ENCODE data around the gene HMGCS2.

The HMGCS2 gene

DNA sequence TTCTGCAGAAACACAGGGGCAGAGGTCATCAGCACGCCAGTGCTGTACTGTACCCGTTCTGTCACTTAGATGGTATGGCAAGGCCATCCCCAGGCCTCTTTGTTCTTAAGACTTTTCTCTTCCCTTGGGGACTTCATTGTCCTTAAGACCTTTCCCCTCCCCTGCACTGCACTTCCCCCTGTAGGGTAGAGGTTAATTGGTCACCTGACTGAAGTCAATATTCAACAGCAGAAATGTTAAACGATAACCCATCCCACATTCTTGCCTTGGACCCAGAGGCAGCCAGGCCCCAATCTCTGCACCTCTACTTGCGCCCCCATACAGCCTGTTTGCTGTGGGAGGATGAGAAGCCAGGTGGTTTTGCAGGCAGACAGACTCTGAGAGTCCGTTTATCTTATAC, 46.8 kb downstream of the HMGCS2 start:
- DNase-seq (ENCODE audit: low read depth): no peak
- no peak overlapping the region for H3K4me3 ChIP-seq (ENCODE audit: low read depth, low read length)
- TF ChIP-seq, protein P1, sequence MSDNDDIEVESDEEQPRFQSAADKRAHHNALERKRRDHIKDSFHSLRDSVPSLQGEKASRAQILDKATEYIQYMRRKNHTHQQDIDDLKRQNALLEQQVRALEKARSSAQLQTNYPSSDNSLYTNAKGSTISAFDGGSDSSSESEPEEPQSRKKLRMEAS (IDR thresholded peaks at IDR 0.05; ENCODE audit: low read depth, low read length): no peak
- no peak for TF ChIP-seq POLR2A (IDR thresholded peaks at IDR 0.05; ENCODE audit: extremely low read depth, insufficient read length)
- TF ChIP-seq, protein P2, sequence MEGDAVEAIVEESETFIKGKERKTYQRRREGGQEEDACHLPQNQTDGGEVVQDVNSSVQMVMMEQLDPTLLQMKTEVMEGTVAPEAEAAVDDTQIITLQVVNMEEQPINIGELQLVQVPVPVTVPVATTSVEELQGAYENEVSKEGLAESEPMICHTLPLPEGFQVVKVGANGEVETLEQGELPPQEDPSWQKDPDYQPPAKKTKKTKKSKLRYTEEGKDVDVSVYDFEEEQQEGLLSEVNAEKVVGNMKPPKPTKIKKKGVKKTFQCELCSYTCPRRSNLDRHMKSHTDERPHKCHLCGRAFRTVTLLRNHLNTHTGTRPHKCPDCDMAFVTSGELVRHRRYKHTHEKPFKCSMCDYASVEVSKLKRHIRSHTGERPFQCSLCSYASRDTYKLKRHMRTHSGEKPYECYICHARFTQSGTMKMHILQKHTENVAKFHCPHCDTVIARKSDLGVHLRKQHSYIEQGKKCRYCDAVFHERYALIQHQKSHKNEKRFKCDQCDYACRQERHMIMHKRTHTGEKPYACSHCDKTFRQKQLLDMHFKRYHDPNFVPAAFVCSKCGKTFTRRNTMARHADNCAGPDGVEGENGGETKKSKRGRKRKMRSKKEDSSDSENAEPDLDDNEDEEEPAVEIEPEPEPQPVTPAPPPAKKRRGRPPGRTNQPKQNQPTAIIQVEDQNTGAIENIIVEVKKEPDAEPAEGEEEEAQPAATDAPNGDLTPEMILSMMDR (IDR thresholded peaks at IDR 0.05; ENCODE audit: low read depth, low read length): no peak
- TF ChIP-seq MYC (IDR thresholded peaks at IDR 0.05; ENCODE audit: low read depth, low read length): no peak

DNA sequence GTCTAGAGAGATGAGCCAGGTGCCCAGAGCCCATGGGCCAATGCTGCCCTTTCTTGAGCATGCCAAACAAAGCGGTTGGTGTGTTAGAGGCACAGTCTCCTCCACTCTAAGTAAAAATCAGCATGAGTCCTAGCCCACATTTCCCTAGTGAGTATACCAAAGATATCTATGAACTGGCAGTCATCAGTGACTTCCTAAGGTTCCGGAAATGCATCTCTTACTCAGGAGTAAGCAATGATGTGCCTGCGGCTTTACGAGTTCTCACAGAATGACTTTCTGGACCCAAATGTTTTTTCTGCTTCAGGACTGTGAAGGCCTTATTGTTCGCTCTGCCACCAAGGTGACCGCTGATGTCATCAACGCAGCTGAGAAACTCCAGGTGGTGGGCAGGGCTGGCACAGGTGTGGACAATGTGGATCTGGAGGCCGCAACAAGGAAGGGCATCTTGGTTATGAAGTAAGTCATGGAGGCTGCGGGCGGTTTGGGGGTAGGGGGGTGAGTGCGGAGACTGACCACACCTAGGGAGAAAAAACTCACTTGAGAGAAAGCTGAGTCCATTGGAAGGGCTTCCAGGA, 47.8 kb downstream of the HMGCS2 start:
- TF ChIP-seq, protein P1 (IDR thresholded peaks at IDR 0.05; ENCODE audit: low read depth, low read length): no peak
- TF ChIP-seq MYC (IDR thresholded peaks at IDR 0.05; ENCODE audit: low read depth, low read length) (no peak), POLR2A (IDR thresholded peaks at IDR 0.05; ENCODE audit: extremely low read depth, insufficient read length) (no peak)
- TF ChIP-seq, protein P2 (IDR thresholded peaks at IDR 0.05; ENCODE audit: low read depth, low read length): no peak
- DNase-seq (ENCODE audit: low read depth): no peak
- no peak overlapping the region for H3K4me3 ChIP-seq (ENCODE audit: low read depth, low read length)

DNA sequence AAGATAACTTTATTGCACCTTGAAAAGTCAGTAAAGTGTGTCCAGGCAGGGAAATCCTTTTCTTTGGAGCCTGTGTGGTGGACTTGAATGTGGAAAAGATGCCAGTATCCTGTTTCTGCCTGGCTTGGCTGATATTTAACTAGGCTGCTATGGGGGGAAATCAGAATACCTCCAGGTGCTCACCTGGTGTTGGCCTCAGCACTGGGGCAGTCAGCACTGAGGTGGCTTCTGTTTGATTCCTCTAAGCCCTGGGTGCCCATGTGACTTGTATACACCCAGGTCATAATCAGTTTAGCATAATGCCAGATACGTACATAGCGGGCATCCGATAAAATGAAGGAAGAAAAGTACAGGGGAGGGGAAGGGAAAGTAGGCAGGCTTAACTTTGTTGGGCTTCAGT, 49.7 kb downstream of the HMGCS2 start:
- no peak overlapping the region for H3K4me3 ChIP-seq (ENCODE audit: low read depth, low read length)
- TF ChIP-seq, protein P1 (IDR thresholded peaks at IDR 0.05; ENCODE audit: low read depth, low read length): no peak
- no peak for TF ChIP-seq POLR2A (IDR thresholded peaks at IDR 0.05; ENCODE audit: extremely low read depth, insufficient read length)
- TF ChIP-seq MYC (IDR thresholded peaks at IDR 0.05; ENCODE audit: low read depth, low read length): no peak
- TF ChIP-seq, protein P2 (IDR thresholded peaks at IDR 0.05; ENCODE audit: low read depth, low read length): no peak
- DNase-seq (ENCODE audit: low read depth): no peak

DNA sequence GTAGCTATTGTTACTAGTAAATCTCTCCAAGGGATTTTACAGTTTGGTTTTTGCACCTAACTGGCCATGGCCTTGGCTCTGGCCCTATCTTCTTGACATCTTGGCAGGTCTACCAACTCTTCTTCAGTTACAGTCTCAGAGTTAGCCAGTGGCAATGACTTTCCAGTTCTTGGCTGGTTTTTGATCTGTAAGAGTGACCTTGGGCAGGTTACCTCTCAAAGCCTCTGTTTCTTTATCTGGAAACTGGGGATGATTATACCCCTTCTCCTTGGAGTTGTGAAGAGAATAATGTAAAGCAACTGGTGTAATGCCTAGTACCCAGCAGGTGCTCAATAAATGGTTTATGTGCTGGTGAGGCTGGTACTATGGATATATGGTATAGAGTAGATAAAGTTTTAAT, 50.3 kb downstream of the HMGCS2 start:
- no peak for DNase-seq (ENCODE audit: low read depth)
- TF ChIP-seq, protein P1 (IDR thresholded peaks at IDR 0.05; ENCODE audit: low read depth, low read length): no peak
- TF ChIP-seq MYC (IDR thresholded peaks at IDR 0.05; ENCODE audit: low read depth, low read length): no peak
- no peak for TF ChIP-seq POLR2A (IDR thresholded peaks at IDR 0.05; ENCODE audit: extremely low read depth, insufficient read length)
- TF ChIP-seq, protein P2 (IDR thresholded peaks at IDR 0.05; ENCODE audit: low read depth, low read length): no peak
- H3K4me3 ChIP-seq (ENCODE audit: low read depth, low read length): no peak overlapping the region

DNA sequence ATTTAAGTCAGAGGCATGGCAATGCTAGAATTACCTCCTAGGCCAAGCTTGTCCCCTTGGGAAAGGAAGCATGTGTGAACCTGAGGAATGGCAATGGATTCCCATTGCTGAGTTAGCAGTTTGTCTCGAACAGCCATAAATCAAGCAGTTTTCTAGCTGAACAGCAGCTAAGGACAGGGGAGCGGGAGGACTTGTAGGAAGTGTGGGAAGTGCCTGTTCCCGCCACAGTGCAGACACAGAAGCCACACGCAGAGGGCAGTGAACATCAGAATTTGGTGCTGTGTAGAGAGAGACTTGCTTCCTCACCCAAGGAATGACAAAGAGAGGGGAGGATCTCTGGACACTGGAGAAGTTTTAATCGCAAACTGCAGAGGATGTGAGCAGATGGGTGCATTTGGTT, 53.2 kb downstream of the HMGCS2 start:
- no peak overlapping the region for H3K4me3 ChIP-seq (ENCODE audit: low read depth, low read length)

More for the DNA sequence above, 53.2 kb downstream of the HMGCS2 start:
- peak; percentile 28 for DNase-seq (ENCODE audit: low read depth)
- TF ChIP-seq, protein P2 (IDR thresholded peaks at IDR 0.05; ENCODE audit: low read depth, low read length): no peak
- TF ChIP-seq, protein P1 (IDR thresholded peaks at IDR 0.05; ENCODE audit: low read depth, low read length): no peak
- TF ChIP-seq POLR2A (IDR thresholded peaks at IDR 0.05; ENCODE audit: extremely low read depth, insufficient read length) (no peak), MYC (IDR thresholded peaks at IDR 0.05; ENCODE audit: low read depth, low read length) (no peak)

All from NB4 (cell line).